Midbrain (tissue), 1 donor: Measurements from ENCODE around the gene PAM.

Source experiments
- DNase-seq: peaks from one replicate; lab custom pipeline; 2025; lab: John Stamatoyannopoulos, UW

Gene PAM

GRCh38 chr5:102937894-102938293, 182.8 kb downstream of the PAM start:
- DNase-seq: no peak

GRCh38 chr5:102941111-102941510, 186.0 kb downstream of the PAM start:
- no peak for DNase-seq

- no peak for DNase-seq
Measured at GRCh38 chr5:102946414-102946813, 191.3 kb downstream of the PAM start.

GRCh38 chr5:102946971-102947370, 191.9 kb downstream of the PAM start:
- no peak for DNase-seq

GRCh38 chr5:102955488-102955887, 200.4 kb downstream of the PAM start:
- DNase-seq: no peak

GRCh38 chr5:102956599-102956998, 201.5 kb downstream of the PAM start:
- DNase-seq: no peak

GRCh38 chr5:102957141-102957540, 202.0 kb downstream of the PAM start:
- DNase-seq: no peak

GRCh38 chr5:102958481-102959011, 203.4 kb downstream of the PAM start:
- DNase-seq: no peak

- DNase-seq: no peak
Measured at GRCh38 chr5:102959055-102959454, 203.9 kb downstream of the PAM start.

GRCh38 chr5:102961671-102962070, 206.6 kb downstream of the PAM start:
- no peak for DNase-seq

- no peak for DNase-seq
Measured at GRCh38 chr5:102965653-102966052, 210.5 kb downstream of the PAM start.

- no peak for DNase-seq
Measured at GRCh38 chr5:102969641-102970040, 214.5 kb downstream of the PAM start.

GRCh38 chr5:102971676-102972293, 216.7 kb downstream of the PAM start:
- peak; percentile 51 for DNase-seq

GRCh38 chr5:102974177-102974576, 219.1 kb downstream of the PAM start:
- DNase-seq: no peak

- no peak for DNase-seq
Measured at GRCh38 chr5:102975045-102975444, 219.9 kb downstream of the PAM start.

- no peak for DNase-seq
Measured at GRCh38 chr5:102975457-102976182, 220.5 kb downstream of the PAM start.

GRCh38 chr5:102981957-102982635, 227.0 kb downstream of the PAM start:
- DNase-seq: no peak

- DNase-seq: no peak
Measured at GRCh38 chr5:102986074-102986473, 231.0 kb downstream of the PAM start.

GRCh38 chr5:102988459-102988858, 233.4 kb downstream of the PAM start:
- DNase-seq: no peak

GRCh38 chr5:102991802-102992201, 236.7 kb downstream of the PAM start:
- no peak for DNase-seq

- no peak for DNase-seq
Measured at GRCh38 chr5:102996011-102996575, 241.0 kb downstream of the PAM start.

- no peak for DNase-seq
Measured at GRCh38 chr5:102998224-102998623, 243.1 kb downstream of the PAM start.

GRCh38 chr5:102999191-102999590, 244.1 kb downstream of the PAM start:
- no peak for DNase-seq
